HG03108 (cell line): ENCODE data around the gene ATM.

Experiments used
- ATAC-seq: cut with Tn5 transposase; IDR thresholded peaks from one replicate; pipeline ENCODE4 v1.9.1; 2021; ENCODE audit warnings: moderate library complexity; ENCODE audit not compliant: unreplicated experiment

ATM gene

DNA sequence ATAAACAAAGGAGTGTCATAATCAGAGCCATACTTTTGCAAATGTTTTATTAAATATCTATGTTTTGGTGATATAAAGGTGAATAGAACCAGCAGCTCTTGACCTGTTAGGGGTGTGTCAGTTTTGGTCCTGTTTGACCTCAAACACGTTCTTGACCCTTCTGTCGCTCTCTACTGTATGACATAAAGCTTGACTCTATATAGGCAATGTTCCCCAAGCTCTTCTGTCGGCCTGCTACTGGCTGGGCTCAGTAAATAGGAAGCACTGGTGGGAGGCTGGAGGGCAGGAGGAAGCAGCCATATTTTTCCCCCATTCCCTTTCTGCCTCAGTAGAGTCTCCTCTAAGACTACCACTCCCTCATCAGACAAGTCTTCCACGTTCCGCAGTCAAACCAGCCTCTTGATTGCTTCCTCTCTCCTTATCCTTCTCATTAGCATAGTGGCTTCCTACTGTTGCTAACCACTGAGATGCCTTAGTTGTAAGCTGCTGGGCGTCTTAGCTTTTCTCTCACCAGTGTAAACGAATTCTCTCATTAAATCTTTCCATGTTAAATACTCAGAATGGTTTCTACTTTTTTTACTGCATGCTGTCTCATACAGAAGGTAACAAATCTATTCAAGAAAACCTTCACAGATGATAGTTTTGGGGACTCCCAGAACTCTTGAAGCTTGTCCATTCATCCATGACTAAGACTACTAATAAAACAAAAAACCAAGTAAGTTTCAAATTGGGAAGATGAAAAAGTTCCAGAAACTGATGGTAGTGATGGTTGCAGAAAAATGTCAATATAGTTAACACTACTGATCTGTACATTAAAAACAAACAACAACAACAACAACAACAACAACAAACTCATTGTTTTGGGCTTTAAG lies 3.7 kb upstream of the ATM start:
- no peak for ATAC-seq

DNA sequence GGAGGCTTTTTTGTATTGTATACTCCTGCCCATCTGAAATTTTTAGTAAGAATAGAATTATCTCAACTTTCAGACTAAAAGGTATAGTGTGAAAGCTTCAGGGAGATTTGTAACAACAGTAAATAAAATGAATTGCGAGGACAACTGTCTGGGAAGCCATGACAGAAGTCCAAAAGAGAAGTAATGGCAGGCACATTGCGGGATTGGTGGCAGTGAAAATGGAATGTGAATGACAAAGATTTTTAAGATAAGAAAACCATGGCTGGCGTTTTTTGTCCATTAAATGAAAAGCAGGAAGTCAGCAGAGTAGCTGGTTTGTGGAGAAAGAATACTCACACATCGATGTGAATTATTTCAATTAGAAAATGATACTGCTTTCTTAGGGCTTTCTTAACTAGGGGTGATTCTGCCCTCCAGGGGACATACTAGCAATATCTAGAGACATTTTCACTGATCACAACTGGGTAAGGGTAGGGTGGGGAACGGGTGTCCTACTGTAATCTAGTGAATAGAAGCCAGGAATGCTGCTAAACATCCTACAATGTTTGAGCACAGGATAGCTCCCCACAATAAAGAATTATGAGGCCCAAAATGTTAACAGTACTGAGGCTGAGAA lies 2.0 kb upstream of the ATM start:
- ATAC-seq: no peak

- ATAC-seq: no peak
Measured at GRCh38 chr11:108221371-108221770, 1.5 kb upstream of the ATM start.

GRCh38 chr11:108221911-108222573 lies 825 bp upstream of the ATM start:
- ATAC-seq: no peak

- peak; percentile 12 for ATAC-seq
Measured at GRCh38 chr11:108223348-108224149, 682 bp downstream of the ATM start.

- ATAC-seq: no peak
Measured at GRCh38 chr11:108224366-108224765, 1.5 kb downstream of the ATM start.

DNA sequence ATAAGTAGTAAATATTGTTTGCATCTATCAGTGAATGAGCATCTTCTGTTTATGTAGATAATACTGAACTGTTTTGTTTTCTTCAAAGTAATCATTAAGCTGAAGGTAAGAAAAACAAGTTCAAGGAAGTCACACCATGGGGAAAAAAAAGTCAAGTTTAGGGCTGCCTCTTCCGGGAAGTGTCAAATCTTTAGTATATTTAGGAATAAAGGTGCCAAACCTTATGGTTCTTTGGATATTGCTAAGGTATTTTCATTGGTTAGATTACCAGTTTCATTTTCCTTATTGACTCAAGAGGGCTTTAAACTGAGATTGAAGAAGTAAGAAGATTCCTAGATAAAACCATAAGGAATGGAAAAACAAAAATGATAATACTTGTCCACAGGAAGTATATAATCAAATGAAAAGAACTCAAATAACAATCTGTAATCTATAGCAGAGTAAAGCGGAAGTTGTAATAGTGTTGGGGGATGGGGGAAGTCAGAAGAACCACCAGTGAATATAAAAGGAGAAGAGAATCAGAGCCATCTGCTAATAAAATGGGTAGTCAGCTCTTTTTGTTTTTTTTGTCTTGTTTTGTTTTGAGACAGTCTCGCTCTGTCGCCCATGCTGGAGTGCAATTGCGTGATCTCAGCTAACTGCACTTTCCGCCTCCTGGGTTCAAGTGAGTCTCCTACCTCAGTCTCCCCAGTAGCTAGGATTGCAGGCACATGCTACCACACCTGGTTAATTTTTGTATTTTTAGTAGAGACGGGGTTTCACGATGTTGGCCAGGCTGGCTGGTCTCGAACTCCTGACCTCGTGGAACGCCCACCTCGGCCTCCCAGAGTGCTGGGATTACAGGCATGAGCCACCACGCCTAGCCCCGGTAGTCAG lies 2.3 kb downstream of the ATM start:
- no peak for ATAC-seq

DNA sequence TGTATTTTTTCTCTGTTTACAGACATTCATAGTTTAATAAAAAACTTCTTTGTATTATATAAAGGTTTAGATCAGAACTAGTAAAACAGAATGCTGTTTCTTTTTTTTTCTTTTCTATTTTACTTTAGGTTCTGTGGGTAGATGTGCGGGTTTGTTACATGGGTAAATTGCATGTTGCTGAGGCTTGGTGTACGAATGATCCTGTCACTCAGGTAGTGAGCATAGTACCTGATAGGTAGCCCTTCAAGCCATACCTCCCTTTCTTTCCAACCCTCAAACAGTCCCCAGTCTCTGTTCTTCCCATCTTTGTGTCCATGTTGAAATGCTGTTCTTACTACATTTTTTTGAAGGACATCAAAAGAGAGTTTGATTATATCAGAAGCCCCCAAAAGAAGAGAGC lies 3.2 kb downstream of the ATM start:
- ATAC-seq: no peak

- no peak for ATAC-seq
Measured at GRCh38 chr11:108228251-108228650, 5.4 kb downstream of the ATM start.

- ATAC-seq: no peak
Measured at GRCh38 chr11:108233277-108233945, 10.5 kb downstream of the ATM start.

DNA sequence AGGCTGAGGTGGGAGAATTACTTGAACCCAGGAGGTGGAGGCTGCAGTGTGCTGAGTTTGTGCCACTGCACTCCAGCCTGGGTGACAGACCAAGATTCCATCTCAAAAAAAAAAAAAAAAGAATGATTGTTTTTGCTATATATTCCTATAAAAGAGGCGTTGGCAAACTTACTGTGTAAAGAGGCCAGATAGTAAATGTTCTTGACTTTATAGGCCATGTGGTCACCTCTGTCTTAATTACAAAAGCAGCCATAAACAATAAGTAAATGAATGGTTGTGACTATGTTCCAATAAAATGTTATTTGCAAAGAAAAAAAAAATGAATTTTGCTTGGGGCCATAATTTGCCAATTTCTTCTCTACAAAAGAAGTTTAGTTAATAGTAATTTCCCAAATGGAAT lies 12.3 kb downstream of the ATM start:
- ATAC-seq: no peak

- ATAC-seq: no peak
Measured at GRCh38 chr11:108235633-108236032, 12.8 kb downstream of the ATM start.

DNA sequence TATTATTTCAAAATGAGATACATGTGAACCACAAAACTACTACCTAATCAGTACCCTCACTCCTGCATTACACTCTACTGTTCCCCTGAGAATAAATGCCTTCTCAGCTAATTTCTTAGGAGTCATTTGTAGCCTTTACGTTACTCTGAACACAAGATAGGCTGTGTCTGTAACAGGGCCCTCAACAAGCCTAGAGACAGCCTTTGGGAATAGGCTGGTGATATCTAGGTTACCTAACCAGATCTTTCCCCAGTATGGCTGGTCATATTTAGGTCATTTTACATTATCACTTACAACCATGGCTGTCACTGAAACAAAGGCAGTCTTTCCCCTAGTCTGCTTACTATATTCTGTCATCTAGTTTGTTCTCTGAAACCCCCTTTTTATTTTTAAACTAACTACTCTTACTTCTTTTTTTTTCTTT lies 14.2 kb downstream of the ATM start:
- ATAC-seq: peak; percentile 28

DNA sequence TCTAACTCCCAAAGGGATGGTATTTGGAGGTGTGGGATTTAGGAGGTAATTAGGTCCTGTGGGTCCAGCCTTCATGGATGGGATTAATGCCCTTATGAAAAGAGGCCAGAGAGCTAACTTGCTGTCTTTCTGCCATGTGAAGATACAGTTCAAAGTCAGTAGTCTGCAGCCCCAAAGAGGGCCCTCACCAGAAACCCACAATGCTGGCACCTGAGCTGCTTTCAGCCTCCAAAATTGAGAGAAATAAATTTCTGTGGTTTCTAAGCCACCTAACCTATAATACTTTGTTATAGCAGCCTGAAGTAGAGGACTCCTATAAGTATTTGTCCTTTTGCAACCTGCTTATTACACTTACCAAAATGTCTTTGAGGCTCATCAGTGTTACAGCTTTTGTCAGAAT lies 16.2 kb downstream of the ATM start:
- no peak for ATAC-seq

DNA sequence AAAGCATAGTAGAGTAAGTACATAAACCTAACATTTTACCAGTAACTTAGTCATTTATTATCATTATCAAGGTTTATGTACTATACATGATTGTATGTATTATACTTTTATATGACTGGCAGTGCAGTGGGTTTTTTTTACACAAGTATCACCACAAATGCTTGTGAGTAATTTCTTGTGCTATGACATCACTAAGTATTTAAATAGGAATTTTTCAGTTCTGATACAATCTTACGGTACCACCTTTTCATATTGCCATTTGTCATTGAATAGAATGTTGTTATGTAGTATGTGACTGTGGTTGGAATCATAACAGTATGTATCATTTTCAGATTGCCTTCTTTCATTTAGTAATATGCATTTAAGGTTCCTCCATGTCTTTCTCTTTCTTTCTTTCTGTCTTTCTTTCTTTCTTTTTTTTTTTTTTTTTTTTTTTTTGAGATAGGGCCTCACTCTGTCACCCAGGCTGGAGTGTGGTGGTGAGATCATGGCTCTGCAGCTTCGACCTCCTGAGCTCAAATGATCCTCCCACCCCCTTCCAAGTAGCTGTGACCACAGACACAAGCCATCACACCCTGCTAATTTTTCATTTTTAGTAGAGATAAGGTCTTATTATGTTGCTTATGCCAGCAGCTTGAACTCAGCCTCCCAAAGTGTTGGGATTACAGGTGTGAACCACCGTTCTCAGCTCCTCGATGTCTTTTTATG lies 18.6 kb downstream of the ATM start:
- no peak for ATAC-seq

- ATAC-seq: no peak
Measured at GRCh38 chr11:108242422-108242821, 19.6 kb downstream of the ATM start.

DNA sequence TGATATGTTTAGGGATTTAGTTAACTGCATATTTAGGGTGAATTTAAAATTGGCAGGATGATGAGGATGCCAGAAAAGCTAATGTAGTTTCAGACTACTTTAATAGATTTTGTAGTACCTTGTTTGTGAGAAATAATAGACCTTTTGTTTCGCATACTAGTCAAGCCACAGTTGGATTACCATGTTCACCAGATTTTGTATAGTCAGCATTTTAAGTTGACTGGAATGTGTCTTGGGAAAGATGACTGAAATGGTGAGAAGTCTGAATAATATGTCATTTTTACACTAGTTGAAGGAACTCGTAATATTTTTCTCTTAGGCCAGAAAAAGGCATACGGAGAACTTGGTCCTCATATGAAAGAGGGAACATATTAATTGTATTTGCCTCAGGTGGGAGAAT lies 23.4 kb downstream of the ATM start:
- no peak for ATAC-seq

GRCh38 chr11:108246885-108247284 lies 24.0 kb downstream of the ATM start:
- no peak for ATAC-seq

- no peak for ATAC-seq
Measured at GRCh38 chr11:108253176-108253575, 30.3 kb downstream of the ATM start.
